ENCODE measurements around the gene BCO2. TPM values are rescaled to one million over a fixed set of nuclear protein-coding genes. Genes with fewer than 3 reads are reported as not detected.

BCO2 gene
- total and polyA plus RNA-seq, 2 experiments from 2014 or later = 23.9 to 39.1 TPM

DNA sequence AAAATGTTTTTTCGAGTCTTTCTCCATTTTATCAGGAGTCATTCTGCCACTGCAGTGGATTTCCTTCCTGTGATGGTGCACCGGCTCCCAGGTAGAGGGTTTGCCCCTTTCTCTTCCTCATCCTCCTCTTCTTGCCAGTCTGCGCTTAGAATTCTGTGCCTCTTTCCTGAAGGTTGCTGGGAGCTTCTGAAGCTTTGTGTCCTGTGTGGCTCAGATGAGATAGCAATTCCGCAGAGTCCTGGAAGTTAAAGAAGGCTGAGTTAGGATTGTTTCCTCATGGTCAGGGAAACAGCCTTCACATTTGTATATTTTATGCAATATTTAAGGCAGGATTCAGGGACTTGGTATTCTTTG is 264 bp downstream of the BCO2 start:
- Histone ChIP-seq H3K4me1 (ENCODE audit: insufficient read depth) (no peaks in the 10 kb centered on the region), H3K79me2 (peaks cover 9% of the 10 kb centered on the region), H3K36me3 (replicated peaks; ENCODE audit: insufficient read depth, low read depth) (no peaks in the 10 kb centered on the region), H3K27me3 (no peaks in the 10 kb centered on the region), H4K20me1 (ENCODE audit: insufficient read depth, poor library complexity, severe bottlenecking) (no peaks in the 10 kb centered on the region), H3K9me3 (ENCODE audit: low read depth) (no peaks in the 10 kb centered on the region), H3K9me2 (replicated peaks; ENCODE audit: insufficient read depth) (no peaks in the 10 kb centered on the region), H3K4me3 (peak overlapping the region; percentile 12), H2AFZ (peak overlapping the region; percentile 33), H3K27ac (peak overlapping the region; percentile 86), H3K4me2 (peak overlapping the region; percentile 71)
- WGBS (ENCODE audit: low lambda C conversion rate, missing lambda C conversion rate) = 22% methylated on average over 4 of the region's 4 CpGs
- peak; percentile 34 for DNase-seq (ENCODE audit: low spot score)
- TF ChIP-seq, protein P1, sequence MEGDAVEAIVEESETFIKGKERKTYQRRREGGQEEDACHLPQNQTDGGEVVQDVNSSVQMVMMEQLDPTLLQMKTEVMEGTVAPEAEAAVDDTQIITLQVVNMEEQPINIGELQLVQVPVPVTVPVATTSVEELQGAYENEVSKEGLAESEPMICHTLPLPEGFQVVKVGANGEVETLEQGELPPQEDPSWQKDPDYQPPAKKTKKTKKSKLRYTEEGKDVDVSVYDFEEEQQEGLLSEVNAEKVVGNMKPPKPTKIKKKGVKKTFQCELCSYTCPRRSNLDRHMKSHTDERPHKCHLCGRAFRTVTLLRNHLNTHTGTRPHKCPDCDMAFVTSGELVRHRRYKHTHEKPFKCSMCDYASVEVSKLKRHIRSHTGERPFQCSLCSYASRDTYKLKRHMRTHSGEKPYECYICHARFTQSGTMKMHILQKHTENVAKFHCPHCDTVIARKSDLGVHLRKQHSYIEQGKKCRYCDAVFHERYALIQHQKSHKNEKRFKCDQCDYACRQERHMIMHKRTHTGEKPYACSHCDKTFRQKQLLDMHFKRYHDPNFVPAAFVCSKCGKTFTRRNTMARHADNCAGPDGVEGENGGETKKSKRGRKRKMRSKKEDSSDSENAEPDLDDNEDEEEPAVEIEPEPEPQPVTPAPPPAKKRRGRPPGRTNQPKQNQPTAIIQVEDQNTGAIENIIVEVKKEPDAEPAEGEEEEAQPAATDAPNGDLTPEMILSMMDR (IDR thresholded peaks at IDR 0.05; ENCODE audit: poor library complexity) = no peak

DNA sequence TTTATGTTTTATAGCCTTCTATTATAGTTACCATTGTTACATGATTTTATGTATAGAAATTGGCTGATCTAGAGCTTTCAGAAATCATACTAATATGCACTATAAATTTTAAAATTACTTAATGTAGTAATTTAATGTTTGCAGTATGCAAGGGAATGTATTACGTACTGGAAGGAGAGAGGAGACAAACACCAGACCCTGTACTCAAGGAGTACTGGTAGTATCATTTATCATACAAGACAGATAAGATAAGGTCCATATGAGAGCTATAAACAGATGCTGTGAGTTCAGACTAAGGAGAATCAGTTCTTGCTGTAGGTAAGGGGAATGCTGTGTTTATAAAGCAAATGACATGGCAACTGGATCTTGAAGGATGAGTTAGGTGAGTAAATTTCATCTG is 765 bp downstream of the BCO2 start:
- peak overlapping the region; percentile 12 for H3K4me3 ChIP-seq
- 25% methylated on average over 1 of the region's 1 CpG for WGBS (ENCODE audit: low lambda C conversion rate, missing lambda C conversion rate)
- H3K79me2 ChIP-seq = peaks cover 9% of the 10 kb centered on the region

GRCh38 chr11:112177589-112177988 is 2.3 kb downstream of the BCO2 start:
- peak overlapping the region; percentile 71 for H3K4me2 ChIP-seq
- H3K27ac ChIP-seq = peak overlapping the region; percentile 86
- no peaks in the 10 kb centered on the region for H3K27me3 ChIP-seq
- no peak for DNase-seq (ENCODE audit: low spot score)
- no peaks in the 10 kb centered on the region for H3K36me3 ChIP-seq (replicated peaks; ENCODE audit: insufficient read depth, low read depth)
- 89% methylated on average over 4 of the region's 4 CpGs for WGBS (ENCODE audit: low lambda C conversion rate, missing lambda C conversion rate)
- no peaks in the 10 kb centered on the region for H3K9me3 ChIP-seq (ENCODE audit: low read depth)
- TF ChIP-seq EZH2phosphoT487 (IDR thresholded peaks at IDR 0.05; ENCODE audit: low read depth, severe bottlenecking, unreplicated experiment) (no peak), EZH2 (IDR thresholded peaks at IDR 0.05; ENCODE audit: borderline replicate concordance) (no peak)
- TF ChIP-seq, protein P1 (IDR thresholded peaks at IDR 0.05; ENCODE audit: poor library complexity) = no peak
- H2AFZ ChIP-seq = no peak overlapping the region
- no peaks in the 10 kb centered on the region for H3K4me1 ChIP-seq (ENCODE audit: insufficient read depth)
- peaks cover 9% of the 10 kb centered on the region for H3K79me2 ChIP-seq
- H3K4me3 ChIP-seq = no peak overlapping the region
- no peaks in the 10 kb centered on the region for H4K20me1 ChIP-seq (ENCODE audit: insufficient read depth, poor library complexity, severe bottlenecking)
- no peaks in the 10 kb centered on the region for H3K9me2 ChIP-seq (replicated peaks; ENCODE audit: insufficient read depth)

More for the DNA sequence above, 765 bp downstream of the BCO2 start:
- Histone ChIP-seq H3K9me3 (ENCODE audit: low read depth) (no peaks in the 10 kb centered on the region), H4K20me1 (ENCODE audit: insufficient read depth, poor library complexity, severe bottlenecking) (no peaks in the 10 kb centered on the region), H3K27ac (peak overlapping the region; percentile 86), H3K4me2 (peak overlapping the region; percentile 71), H3K36me3 (replicated peaks; ENCODE audit: insufficient read depth, low read depth) (no peaks in the 10 kb centered on the region), H3K27me3 (no peaks in the 10 kb centered on the region), H3K4me1 (ENCODE audit: insufficient read depth) (no peaks in the 10 kb centered on the region), H3K9me2 (replicated peaks; ENCODE audit: insufficient read depth) (no peaks in the 10 kb centered on the region), H2AFZ (no peak overlapping the region)
- TF ChIP-seq EZH2 (IDR thresholded peaks at IDR 0.05; ENCODE audit: borderline replicate concordance) (no peak), EZH2phosphoT487 (IDR thresholded peaks at IDR 0.05; ENCODE audit: low read depth, severe bottlenecking, unreplicated experiment) (no peak)
- TF ChIP-seq, protein P1 (IDR thresholded peaks at IDR 0.05; ENCODE audit: poor library complexity) = no peak
- peak; percentile 32 for DNase-seq (ENCODE audit: low spot score)

DNA sequence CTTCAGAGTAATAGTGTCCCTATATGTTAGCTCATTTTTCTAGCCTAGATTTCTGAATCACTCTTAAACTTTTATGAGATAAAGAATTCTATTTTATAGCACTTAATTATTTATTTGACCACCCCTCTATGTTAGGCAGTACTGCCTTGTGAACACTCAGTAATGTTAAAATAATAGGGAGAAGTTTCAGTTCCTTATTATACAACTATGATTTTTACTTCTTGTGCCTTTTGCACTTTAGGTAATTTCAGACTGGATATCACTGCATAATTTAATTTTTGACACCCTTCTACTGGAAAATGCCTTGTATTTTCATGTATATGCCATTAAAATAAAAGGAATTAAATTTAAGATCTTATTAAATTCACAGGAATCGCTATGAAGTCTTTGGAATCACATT is 3.1 kb downstream of the BCO2 start:
- H3K27ac ChIP-seq = no peak overlapping the region
- 97% methylated on average over 1 of the region's 1 CpG for WGBS (ENCODE audit: low lambda C conversion rate, missing lambda C conversion rate)
- no peaks in the 10 kb centered on the region for H3K4me1 ChIP-seq (ENCODE audit: insufficient read depth)
- DNase-seq (ENCODE audit: low spot score) = no peak
- no peaks in the 10 kb centered on the region for H3K9me3 ChIP-seq (ENCODE audit: low read depth)
- H3K27me3 ChIP-seq = no peaks in the 10 kb centered on the region
- H3K79me2 ChIP-seq = peaks cover 9% of the 10 kb centered on the region
- H3K4me3 ChIP-seq = no peak overlapping the region
- no peaks in the 10 kb centered on the region for H3K36me3 ChIP-seq (replicated peaks; ENCODE audit: insufficient read depth, low read depth)
- H3K4me2 ChIP-seq = peak overlapping the region; percentile 71
- H3K9me2 ChIP-seq (replicated peaks; ENCODE audit: insufficient read depth) = no peaks in the 10 kb centered on the region
- no peak for TF ChIP-seq EZH2 (IDR thresholded peaks at IDR 0.05; ENCODE audit: borderline replicate concordance)
- TF ChIP-seq, protein P1 (IDR thresholded peaks at IDR 0.05; ENCODE audit: poor library complexity) = no peak
- no peak for TF ChIP-seq EZH2phosphoT487 (IDR thresholded peaks at IDR 0.05; ENCODE audit: low read depth, severe bottlenecking, unreplicated experiment)
- no peaks in the 10 kb centered on the region for H4K20me1 ChIP-seq (ENCODE audit: insufficient read depth, poor library complexity, severe bottlenecking)
- no peak overlapping the region for H2AFZ ChIP-seq
